HG02798 (cell line): Measurements from ENCODE around the gene MYOZ3.

Experiments
- ATAC-seq: cut with Tn5 transposase; IDR thresholded peaks from one replicate; pipeline ENCODE4 v1.9.1; 2021; ENCODE audit warnings: mild to moderate bottlenecking; ENCODE audit not compliant: unreplicated experiment, poor library complexity

Gene MYOZ3

GRCh38 chr5:150641006-150641570 lies 20.0 kb upstream of the MYOZ3 start:
- ATAC-seq: no peak

- no peak for ATAC-seq
These were observed 19.1 kb upstream of the MYOZ3 start for GRCh38 chr5:150641824-150642566.

GRCh38 chr5:150642567-150642927 lies 18.5 kb upstream of the MYOZ3 start:
- ATAC-seq: no peak

GRCh38 chr5:150642991-150643710 lies 17.9 kb upstream of the MYOZ3 start:
- ATAC-seq: no peak

GRCh38 chr5:150644058-150644457 lies 17.0 kb upstream of the MYOZ3 start:
- ATAC-seq: no peak

DNA sequence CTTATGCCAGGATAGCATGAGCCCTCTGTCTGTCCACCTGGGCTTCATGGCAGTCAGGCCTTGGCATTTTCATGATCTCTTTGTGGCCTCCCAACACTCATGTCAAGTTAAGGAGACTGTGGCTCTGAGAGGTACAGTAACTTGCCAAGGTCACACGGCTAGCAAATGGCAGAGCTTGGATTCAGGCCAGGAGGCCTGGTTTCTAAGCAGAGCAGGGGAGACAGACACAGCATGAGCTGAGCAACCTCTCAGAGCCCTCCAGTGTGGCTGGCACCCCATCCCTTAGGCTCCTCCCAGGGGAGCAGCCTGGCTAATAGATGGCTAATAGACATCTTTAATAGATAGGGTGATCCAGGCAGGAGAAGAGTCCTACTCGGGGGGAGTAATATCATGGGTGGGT lies 16.5 kb upstream of the MYOZ3 start:
- ATAC-seq: no peak

DNA sequence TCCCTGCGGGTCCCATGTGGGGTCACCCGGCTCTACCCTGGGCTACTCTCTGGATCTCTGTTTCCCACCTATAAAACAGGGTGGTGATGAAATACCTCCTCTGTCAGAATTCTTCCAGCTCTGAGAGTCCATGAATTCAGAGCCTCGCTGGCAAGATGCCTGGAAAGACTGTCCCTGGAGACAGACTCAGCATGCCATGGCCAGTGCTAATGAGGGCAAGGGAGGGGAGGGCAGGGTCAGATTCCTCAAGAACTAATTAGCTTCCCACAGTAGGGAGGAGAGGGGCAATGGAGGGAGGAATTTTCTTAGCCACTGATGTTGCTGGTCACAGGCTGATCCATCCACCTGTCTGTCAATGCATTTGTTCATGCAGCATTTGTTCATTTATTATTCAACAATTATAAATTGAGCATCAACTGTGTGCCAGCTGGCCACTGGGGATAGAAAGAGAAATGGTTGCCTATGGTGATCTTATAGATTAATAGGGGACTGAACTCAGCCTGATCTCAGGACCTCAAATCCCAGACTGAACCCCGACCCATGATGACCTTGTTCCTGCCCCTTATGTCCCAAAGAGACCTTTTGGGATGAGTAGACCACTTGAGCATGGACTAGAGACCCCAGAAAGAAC lies 15.9 kb upstream of the MYOZ3 start:
- no peak for ATAC-seq

DNA sequence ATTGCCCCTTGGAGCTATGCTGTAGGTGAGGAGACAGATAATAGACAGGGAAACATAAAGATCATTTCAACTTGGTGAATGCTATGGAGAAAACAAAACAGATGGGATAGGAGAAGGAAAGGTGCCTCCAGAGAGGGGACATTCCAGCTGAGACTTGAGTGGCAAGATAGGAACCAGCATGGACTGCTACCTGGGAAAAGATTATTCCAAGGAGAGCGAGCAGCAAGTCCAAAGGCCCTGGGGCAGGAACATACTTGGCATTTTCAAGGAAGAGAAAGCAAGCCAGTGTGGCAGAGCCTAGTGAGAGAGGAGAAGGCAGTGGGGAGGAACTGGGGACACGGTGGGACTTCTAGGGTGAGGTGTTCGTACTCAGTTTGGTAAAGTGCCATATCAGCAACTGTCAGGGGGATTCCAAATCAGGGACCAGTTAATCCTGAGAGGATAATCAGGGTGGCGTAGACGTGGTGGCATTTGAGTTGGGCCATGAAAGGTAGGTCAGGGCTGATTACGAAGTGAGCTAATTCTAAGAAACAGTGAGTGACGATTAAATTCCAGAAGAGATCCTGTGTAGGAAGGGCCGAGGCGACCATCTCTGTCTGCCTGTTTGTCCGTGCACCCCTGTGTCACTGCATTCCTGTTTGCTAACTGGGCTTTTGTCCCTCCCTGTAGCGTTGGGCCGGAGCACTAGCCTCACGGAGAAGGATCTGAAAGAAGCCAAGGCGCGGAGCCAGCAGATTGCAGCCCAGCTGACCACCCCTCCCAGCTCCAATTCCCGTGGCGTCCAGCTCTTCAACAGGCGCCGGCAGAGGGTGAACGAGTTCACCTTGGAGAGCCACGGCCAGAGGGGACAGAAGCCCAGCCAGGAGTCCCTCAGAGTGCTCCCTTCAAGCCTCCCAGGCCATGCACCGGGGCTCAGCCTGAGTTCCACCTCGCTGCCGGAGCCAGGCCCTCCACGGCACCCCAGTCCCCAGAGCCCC lies 13.5 kb upstream of the MYOZ3 start:
- ATAC-seq: no peak

DNA sequence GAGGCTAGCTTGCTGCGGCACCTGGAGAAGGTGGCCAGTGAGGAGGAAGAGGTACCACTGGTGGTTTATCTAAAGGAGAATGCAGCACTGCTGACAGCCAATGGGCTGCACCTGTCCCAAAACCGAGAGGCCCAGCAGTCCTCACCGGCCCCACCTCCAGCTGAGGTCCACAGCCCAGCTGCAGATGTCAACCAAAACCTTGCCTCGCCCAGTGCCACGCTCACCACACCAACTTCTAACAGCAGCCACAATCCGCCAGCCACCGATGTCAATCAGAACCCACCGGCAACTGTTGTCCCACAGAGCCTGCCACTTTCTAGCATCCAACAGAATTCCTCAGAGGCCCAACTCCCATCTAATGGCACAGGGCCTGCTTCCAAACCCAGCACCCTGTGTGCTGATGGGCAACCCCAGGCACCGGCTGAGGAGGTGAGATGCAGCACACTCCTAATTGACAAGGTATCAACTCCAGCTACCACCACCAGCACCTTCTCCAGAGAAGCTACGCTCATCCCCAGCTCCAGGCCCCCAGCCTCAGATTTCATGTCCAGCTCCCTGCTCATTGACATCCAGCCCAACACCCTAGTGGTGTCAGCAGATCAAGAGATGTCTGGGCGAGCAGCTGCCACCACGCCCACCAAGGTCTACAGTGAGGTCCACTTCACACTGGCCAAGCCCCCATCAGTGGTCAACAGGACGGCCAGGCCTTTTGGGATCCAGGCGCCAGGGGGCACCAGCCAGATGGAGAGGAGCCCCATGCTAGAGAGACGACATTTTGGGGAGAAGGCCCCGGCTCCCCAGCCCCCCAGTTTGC lies 12.6 kb upstream of the MYOZ3 start:
- ATAC-seq: no peak

DNA sequence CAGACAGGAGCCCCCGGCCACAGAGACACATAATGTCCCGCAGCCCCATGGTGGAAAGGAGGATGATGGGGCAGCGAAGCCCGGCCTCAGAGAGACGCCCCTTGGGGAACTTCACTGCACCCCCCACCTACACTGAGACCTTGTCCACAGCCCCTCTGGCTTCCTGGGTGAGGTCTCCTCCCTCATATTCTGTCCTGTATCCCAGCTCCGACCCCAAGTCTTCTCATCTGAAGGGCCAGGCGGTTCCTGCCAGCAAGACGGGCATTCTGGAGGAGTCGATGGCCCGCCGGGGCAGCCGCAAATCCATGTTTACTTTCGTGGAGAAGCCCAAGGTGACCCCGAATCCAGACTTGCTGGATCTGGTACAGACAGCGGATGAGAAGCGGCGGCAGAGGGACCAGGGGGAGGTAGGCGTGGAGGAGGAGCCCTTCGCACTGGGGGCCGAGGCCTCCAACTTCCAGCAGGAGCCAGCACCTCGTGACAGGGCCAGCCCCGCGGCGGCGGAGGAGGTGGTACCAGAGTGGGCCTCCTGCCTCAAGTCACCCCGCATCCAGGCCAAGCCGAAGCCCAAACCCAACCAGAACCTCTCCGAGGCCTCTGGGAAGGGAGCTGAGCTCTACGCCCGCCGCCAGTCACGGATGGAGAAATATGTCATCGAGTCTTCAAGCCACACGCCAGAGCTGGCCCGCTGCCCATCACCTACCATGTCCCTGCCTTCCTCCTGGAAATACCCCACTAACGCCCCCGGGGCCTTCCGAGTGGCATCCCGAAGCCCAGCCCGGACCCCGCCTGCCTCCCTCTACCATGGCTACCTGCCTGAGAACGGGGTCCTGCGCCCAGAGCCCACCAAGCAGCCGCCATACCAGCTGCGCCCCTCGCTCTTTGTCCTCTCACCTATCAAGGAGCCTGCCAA lies 11.7 kb upstream of the MYOZ3 start:
- no peak for ATAC-seq

- ATAC-seq: no peak
These were observed 10.7 kb upstream of the MYOZ3 start for GRCh38 chr5:150650021-150651006.

- ATAC-seq: no peak
These were observed 9.7 kb upstream of the MYOZ3 start for GRCh38 chr5:150651382-150651781.

DNA sequence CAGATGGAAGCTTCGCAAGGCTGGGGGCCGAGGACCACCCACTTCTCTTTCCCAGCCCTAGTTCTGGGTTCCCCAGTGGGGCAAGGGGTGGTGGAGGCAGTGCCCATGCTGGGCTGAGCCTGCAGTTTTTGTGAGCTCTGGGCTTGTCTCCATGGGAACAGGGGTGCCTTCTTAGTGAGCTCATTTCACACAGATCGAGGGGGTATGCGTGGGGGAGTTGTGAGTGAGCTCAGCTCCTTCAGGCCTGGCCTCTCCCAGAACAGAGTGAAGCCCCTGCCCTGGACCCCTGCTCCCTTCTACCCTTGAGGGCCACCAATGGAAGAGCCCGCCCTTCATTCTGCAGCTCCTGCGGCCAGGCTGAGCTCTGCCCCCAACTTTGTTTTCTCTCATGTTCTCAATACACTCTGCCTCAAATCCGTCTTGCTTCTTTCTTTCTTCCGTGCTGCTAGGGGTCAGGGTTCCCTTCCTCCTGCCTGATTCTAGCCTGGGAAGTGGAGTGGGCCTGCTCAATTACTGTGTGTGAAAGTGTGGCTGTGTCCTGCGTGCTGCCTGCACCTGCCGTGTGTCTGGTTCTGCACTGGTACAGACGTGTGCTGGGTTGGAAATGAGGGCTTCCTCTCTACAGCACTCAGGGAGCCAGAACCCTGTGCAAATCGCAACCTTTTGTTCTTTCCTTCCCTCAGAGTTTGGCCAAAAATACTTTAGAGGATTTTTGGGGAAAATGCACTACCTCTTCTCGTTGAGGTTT lies 9.0 kb upstream of the MYOZ3 start:
- no peak for ATAC-seq

- ATAC-seq: no peak
These were observed 7.8 kb upstream of the MYOZ3 start for GRCh38 chr5:150653145-150653761.

DNA sequence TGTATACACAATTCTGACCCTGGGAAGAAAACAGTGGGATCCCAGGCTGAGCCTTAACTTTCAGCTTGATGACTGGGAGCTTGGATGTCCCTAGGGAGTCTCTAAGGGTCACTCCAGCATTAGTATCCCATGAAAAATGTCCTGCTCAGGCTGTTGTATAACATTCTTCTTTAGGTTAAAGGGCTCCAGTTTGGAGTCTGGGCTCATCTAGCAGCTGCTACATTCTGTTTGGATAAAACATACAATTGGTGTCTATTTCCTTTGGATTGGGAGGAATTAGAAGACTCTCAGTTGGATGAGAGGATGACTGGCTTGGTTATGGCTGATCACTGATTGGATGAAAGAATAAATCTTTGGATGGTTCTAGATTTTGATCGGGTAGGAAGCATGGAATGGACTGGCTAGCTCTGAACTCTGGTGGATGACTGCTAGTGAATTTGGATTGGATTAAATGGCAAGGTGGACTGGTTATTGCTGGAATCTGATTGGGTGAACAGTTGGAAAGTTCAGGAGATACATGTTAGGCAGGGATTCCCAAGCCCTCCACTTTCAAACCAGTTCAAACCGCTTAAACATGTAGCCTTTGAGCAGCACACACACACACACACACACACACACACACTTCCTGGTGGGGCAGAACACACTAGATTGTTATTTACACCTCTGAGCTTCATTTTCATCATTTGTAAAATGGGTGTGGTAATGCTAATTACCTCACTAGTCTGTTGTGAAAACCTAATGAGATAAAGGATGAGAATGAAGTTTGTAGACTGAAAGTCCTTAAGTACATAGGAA lies 7.1 kb upstream of the MYOZ3 start:
- no peak for ATAC-seq
